Measurements from ENCODE around the gene GPRC5D. TPM values are rescaled to one million over a fixed set of nuclear protein-coding genes. Genes with fewer than 3 reads are reported as not detected.

GPRC5D gene
- total RNA-seq, 1 experiment from 2014 or later = 0.33 TPM

GRCh38 chr12:12898911-12899511 lies 53.0 kb downstream of the GPRC5D start:
- DNase-seq (ENCODE audit: low spot score) = no peak
- ChIA-PET CTCF (interaction anchor here (0.5 to 1.1 kb wide), 2 partner anchors 54 to 62 kb away, joined by 3 to 4 read pairs; no protein-coding TSS in a partner anchor), POLR2A (no interaction called here)
- Mint-ChIP-seq H3K36me3 (no peaks in the 10 kb centered on the region), H3K27ac (no peak overlapping the region), H3K4me1 (no peaks in the 10 kb centered on the region), H3K4me3 (no peak overlapping the region), H3K27me3 (ENCODE audit: low read depth) (no peaks in the 10 kb centered on the region; the same call in 1 of the 2 replicates), H3K9me3 (no peaks in the 10 kb centered on the region)
- TF ChIP-seq SMAD3 (CRISPR knock-in tag; IDR thresholded peaks at IDR 0.05; ENCODE audit: borderline replicate concordance) (no peak), ATF3 (CRISPR knock-in tag; conservative IDR thresholded peaks at IDR 0.05) (no peak), SP1 (CRISPR knock-in tag; conservative IDR thresholded peaks at IDR 0.05) (no peak), CTCF (IDR thresholded peaks at IDR 0.05) (no peak), MLX (CRISPR knock-in tag; IDR thresholded peaks at IDR 0.05) (no peak), ZSCAN18 (CRISPR knock-in tag; IDR thresholded peaks at IDR 0.05) (no peak), FOXP1 (CRISPR knock-in tag; IDR thresholded peaks at IDR 0.05; ENCODE audit: borderline replicate concordance) (no peak), ZNF425 (CRISPR knock-in tag; conservative IDR thresholded peaks at IDR 0.05) (no peak)
- ATAC-seq = no peak

GRCh38 chr12:12898136-12898717 lies 53.7 kb downstream of the GPRC5D start:
- ATAC-seq (no peak), DNase-seq (ENCODE audit: low spot score) (no peak)
- Mint-ChIP-seq H3K27ac (no peak overlapping the region), H3K36me3 (no peaks in the 10 kb centered on the region), H3K9me3 (no peaks in the 10 kb centered on the region), H3K4me1 (peaks cover under 1% of the 10 kb centered on the region), H3K4me3 (no peak overlapping the region), H3K27me3 (ENCODE audit: low read depth) (peaks cover 5% of the 10 kb centered on the region)
- no peak for TF ChIP-seq RORB (CRISPR knock-in tag; IDR thresholded peaks at IDR 0.05)
- TF ChIP-seq ZNF121 (CRISPR knock-in tag; IDR thresholded peaks at IDR 0.05) = peak; percentile 52; the same call in 1 of the 2 replicates
- ChIA-PET POLR2A (no interaction called here), CTCF (interaction anchor here (0.8 to 1.1 kb wide), 2 partner anchors 88 to 314 kb away, joined by 3 read pairs; no protein-coding TSS in a partner anchor)

- Mint-ChIP-seq H3K27me3 (ENCODE audit: low read depth) (peaks cover 14% of the 10 kb centered on the region), H3K4me3 (no peak overlapping the region), H3K4me1 (peaks cover 10% of the 10 kb centered on the region), H3K9me3 (no peaks in the 10 kb centered on the region), H3K27ac (no peak overlapping the region), H3K36me3 (no peaks in the 10 kb centered on the region)
- ChIA-PET CTCF (interaction anchor here (0.9 to 1.1 kb wide), 2 partner anchors 61 to 88 kb away, joined by 3 to 4 read pairs; no protein-coding TSS in a partner anchor), POLR2A (no interaction called here)
- DNase-seq (ENCODE audit: low spot score) (no peak), ATAC-seq (no peak)
- TF ChIP-seq PREB (CRISPR knock-in tag; IDR thresholded peaks at IDR 0.05; ENCODE audit: borderline replicate concordance) (no peak), KAT7 (CRISPR knock-in tag; IDR thresholded peaks at IDR 0.05; ENCODE audit: borderline replicate concordance) (no peak), ZNF532 (CRISPR knock-in tag; IDR thresholded peaks at IDR 0.05; ENCODE audit: borderline replicate concordance) (no peak), IRF2 (CRISPR knock-in tag; IDR thresholded peaks at IDR 0.05; ENCODE audit: borderline replicate concordance, low read depth) (no peak), OVOL2 (CRISPR knock-in tag; IDR thresholded peaks at IDR 0.05; ENCODE audit: borderline replicate concordance) (no peak), MLX (CRISPR knock-in tag; IDR thresholded peaks at IDR 0.05) (no peak)
These were observed 54.7 kb downstream of the GPRC5D start for GRCh38 chr12:12897302-12897701.

Measured in WTC11 (cell line).